ENCODE measurements around the gene PHF5A. TPM values are rescaled to one million over a fixed set of nuclear protein-coding genes. Genes with fewer than 3 reads are reported as not detected.

PHF5A gene, protein sequence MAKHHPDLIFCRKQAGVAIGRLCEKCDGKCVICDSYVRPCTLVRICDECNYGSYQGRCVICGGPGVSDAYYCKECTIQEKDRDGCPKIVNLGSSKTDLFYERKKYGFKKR
- polyA plus RNA-seq (2013, experiment 1 of 2): 55.4 TPM
- 54.3 TPM for polyA plus RNA-seq (2013, experiment 2 of 2)

DNA sequence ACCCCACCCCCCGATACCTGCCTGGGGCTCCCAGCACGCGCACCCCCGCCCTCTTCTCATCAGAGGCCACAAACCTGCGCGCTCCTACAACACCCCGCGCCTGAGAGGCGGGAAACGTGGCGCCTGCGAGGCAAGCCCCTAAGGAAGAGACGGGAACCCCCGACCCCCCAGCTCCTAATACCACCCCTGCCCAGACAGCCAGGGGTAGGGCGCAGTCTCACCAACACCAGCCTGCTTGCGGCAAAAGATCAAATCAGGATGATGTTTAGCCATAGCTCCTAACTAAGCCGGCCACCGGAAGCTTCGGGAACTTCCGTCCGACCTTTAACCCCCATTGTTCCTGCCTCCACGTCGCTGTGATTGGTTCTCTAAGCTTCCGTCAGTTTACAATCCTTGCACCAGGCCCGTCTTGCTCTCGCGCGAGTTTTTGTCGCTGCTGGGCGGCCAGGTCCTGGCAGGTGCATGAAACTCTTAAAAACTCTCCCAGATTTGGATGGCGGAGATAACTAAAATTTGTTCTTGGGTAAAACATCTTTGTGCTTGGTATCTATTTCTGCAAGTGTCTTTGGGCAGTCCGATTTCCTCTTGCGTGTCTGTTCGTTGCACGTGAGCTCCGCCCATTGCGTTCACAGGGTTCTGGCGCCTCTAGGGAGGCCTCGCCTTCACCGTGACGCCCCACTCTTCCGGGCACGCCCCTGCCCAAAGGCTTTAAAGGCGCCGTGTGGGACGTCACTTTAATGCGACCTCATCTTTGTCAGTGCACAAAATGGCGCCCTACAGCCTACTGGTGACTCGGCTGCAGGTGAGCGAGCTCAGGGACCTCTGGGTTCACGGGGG, at the start of gene PHF5A, which contains the start of gene ACO2:
PHF5A (minus strand) TSS at position 312 of the 837 bp plus-strand sequence; CDS start at position 273, 39 bp downstream.
ACO2 (plus strand) TSS at position 737 of the 837 bp plus-strand sequence; CDS start at position 767, 30 bp downstream.
- no peaks in the 10 kb centered on the region for H3K9me3 ChIP-seq (ENCODE audit: control insufficient read depth, low read length)
- peaks cover 42% of the 10 kb centered on the region for H3K36me3 ChIP-seq (ENCODE audit: control insufficient read depth, insufficient read depth, low read length)
- peaks cover 4% of the 10 kb centered on the region for H3K4me1 ChIP-seq (ENCODE audit: control insufficient read depth, insufficient read depth, low read length, poor library complexity, severe bottlenecking)
- 0 to 1% methylated on average over 34 to 38 of the region's 51 CpGs for WGBS, 2 experiments (ENCODE audit: insufficient coverage in 2 of 2)
- peak within 1 kb of the TSS; percentile 83 for H3K4me3 ChIP-seq (ENCODE audit: extremely low read depth, insufficient read depth, low read length, poor library complexity, severe bottlenecking)
- peak within 1 kb of the TSS; percentile 98 for H3K27ac ChIP-seq (ENCODE audit: low read depth, low read length, severe bottlenecking)

DNA sequence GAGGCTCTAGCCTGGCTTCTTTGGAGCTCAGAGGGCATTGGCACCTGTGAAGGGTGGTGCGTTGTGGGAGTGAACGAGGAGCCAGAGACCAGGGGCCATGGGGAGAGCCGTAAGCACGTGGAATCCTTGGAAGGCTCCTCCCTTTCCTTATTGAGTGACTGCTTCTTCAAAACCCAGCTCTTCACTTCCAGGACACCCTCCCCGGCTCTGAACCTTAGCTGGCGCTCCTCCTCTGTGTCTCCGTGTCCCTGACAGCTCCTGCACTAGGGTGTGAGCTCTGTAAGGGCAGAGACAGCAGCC, 49.5 kb upstream of the PHF5A start:
- Histone ChIP-seq H3K36me3 (ENCODE audit: control insufficient read depth, insufficient read depth, low read length) (peaks cover 52% of the 10 kb centered on the region), H3K4me1 (ENCODE audit: control insufficient read depth, insufficient read depth, low read length, poor library complexity, severe bottlenecking) (peaks cover 6% of the 10 kb centered on the region), H3K4me3 (ENCODE audit: extremely low read depth, insufficient read depth, low read length, poor library complexity, severe bottlenecking) (no peak overlapping the region), H3K9me3 (ENCODE audit: control insufficient read depth, low read length) (no peaks in the 10 kb centered on the region), H3K27ac (ENCODE audit: low read depth, low read length, severe bottlenecking) (no peak overlapping the region)
- 78 to 94% methylated on average over 5 to 6 of the region's 7 CpGs for WGBS, 2 experiments (ENCODE audit: insufficient coverage in 2 of 2)

DNA sequence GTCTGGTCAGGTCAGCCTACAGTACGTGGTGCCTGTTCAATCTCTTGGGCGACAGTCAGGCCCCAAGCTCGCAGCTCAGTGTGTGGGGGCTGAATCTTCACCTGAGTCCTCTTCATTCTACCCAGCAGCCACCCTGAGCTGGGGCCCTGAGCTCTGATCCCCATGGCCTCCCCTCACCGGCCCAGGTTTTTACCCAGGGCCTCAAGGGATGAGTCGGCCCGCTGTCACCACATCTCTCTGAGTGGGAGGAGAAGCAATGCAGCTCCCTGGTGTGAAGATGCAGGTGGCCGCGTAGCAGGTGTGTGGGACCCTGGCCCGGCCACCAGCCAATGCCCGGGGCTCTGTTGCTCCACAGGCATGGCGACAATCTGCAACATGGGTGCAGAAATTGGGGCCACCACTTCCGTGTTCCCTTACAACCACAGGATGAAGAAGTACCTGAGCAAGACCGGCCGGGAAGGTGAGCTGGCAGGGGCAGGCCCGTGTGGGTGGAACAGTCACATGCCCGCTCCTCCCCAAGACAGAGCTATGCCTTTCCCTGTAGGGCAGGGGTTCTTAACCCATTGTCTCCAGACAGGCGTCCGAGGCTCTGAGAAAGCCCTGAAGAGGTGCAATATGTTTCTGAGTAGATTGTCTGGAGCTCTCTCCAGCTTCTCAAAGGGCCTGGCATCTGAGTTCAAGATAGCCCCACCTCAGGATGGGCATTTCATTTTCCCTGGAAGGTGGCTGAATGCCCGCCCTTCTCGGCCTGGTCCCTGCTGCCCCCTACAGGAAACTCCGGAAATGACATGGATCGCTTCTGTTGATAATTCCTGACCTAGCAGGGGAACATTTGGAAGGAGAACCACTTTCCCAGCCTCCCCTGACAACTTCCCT, 48.9 kb upstream of the PHF5A start:
- 77 to 82% methylated on average over 17 to 18 of the region's 22 CpGs for WGBS, 2 experiments (ENCODE audit: insufficient coverage in 2 of 2)
- no peaks in the 10 kb centered on the region for H3K9me3 ChIP-seq (ENCODE audit: control insufficient read depth, low read length)
- peaks cover 12% of the 10 kb centered on the region for H3K4me1 ChIP-seq (ENCODE audit: control insufficient read depth, insufficient read depth, low read length, poor library complexity, severe bottlenecking)
- no peak overlapping the region for H3K27ac ChIP-seq (ENCODE audit: low read depth, low read length, severe bottlenecking)
- peaks cover 46% of the 10 kb centered on the region for H3K36me3 ChIP-seq (ENCODE audit: control insufficient read depth, insufficient read depth, low read length)
- no peak overlapping the region for H3K4me3 ChIP-seq (ENCODE audit: extremely low read depth, insufficient read depth, low read length, poor library complexity, severe bottlenecking)

DNA sequence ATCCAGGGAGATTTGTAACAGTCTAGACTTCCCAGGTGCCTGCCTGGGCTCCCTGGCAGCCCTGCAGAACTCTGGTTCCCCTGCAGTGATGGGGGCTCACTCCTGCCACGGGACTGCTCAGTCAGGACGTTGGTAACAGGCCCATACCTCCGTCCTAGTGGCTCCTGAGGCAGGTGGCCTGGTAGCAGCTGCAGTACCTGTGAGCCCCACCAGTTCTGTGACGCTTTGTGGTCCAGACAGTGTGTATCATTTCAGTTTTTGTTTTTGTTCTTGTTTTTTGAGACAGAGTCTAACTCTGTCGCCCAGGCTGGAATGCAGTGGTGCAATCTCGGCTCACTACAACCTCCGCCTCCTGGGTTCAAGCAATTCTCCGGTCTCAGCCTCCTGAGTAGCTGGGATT, 48.0 kb upstream of the PHF5A start:
- WGBS, 2 experiments (ENCODE audit: insufficient coverage in 2 of 2): 91 to 95% methylated on average over 8 of the region's 8 CpGs

DNA sequence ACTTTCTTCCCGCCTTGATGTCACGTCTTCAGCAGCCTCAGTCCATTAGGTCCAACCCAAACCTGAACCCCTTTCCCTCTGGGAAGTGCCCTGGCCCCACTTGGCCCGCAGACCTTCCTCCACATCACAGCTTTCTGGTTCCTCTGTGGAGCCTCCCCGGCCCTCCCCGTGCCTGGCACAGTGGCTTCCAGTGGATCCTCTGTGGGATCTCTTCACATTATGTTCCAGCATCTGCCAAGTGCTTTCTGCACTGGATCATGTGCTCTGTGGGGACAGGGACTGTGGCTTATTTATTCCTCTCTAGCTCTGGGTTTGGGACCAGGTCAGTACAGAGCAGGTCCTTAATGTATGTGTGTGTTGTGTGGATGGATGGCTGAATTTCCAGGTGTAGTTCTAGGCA, 44.9 kb upstream of the PHF5A start:
- Histone ChIP-seq H3K36me3 (ENCODE audit: control insufficient read depth, insufficient read depth, low read length) (peaks cover 47% of the 10 kb centered on the region), H3K27ac (ENCODE audit: low read depth, low read length, severe bottlenecking) (peak overlapping the region; percentile 53), H3K9me3 (ENCODE audit: control insufficient read depth, low read length) (no peaks in the 10 kb centered on the region), H3K4me3 (ENCODE audit: extremely low read depth, insufficient read depth, low read length, poor library complexity, severe bottlenecking) (no peak overlapping the region), H3K4me1 (ENCODE audit: control insufficient read depth, insufficient read depth, low read length, poor library complexity, severe bottlenecking) (peaks cover 14% of the 10 kb centered on the region)
- WGBS, 2 experiments (ENCODE audit: insufficient coverage in 2 of 2): 97 to 98% methylated on average over 5 of the region's 5 CpGs

More for the DNA sequence above, 48.0 kb upstream of the PHF5A start:
- Histone ChIP-seq H3K4me1 (ENCODE audit: control insufficient read depth, insufficient read depth, low read length, poor library complexity, severe bottlenecking) (peaks cover 14% of the 10 kb centered on the region), H3K36me3 (ENCODE audit: control insufficient read depth, insufficient read depth, low read length) (peaks cover 47% of the 10 kb centered on the region), H3K27ac (ENCODE audit: low read depth, low read length, severe bottlenecking) (no peak overlapping the region), H3K4me3 (ENCODE audit: extremely low read depth, insufficient read depth, low read length, poor library complexity, severe bottlenecking) (no peak overlapping the region), H3K9me3 (ENCODE audit: control insufficient read depth, low read length) (no peaks in the 10 kb centered on the region)

DNA sequence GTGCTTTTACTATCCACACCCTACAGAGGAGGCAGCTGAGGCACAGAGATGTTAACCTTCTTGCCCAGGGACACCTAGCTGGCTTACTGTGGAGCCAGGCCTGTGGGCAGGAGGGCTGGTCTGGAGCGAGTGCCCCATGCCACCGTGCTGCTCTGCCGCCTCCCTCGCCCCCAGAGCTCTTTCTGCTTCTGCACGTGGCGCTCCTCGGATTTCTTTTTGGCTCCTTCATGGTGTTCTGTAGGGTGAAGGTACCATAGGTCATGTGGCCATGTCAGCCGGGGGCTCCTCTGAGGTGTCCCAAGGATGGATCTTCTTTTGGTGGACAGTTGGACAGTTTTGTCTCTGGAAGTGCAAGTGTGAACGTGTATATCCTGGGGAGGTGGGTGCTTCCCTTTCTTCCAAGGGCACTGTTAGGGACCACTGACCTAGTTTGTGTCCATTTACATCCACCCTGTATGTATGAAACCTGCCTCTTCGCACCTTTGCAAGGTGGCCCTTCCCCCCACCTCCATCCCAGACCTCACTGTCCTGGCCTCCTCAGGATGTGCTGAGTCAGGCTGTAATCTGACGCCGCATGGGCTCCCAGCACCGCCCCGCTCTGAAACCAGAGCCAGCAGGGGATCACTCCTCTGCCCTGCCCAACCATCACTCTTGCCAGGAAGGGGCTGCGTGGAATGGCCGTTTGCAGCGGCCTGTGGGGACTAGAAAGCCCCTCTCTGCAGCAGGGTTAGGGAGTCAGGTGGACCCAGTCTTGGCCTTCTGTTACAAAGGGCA, 44.1 kb upstream of the PHF5A start:
- Histone ChIP-seq H3K36me3 (ENCODE audit: control insufficient read depth, insufficient read depth, low read length) (peaks cover 42% of the 10 kb centered on the region), H3K9me3 (ENCODE audit: control insufficient read depth, low read length) (no peaks in the 10 kb centered on the region), H3K27ac (ENCODE audit: low read depth, low read length, severe bottlenecking) (peak overlapping the region; percentile 57), H3K4me1 (ENCODE audit: control insufficient read depth, insufficient read depth, low read length, poor library complexity, severe bottlenecking) (peaks cover 14% of the 10 kb centered on the region), H3K4me3 (ENCODE audit: extremely low read depth, insufficient read depth, low read length, poor library complexity, severe bottlenecking) (no peak overlapping the region)
- 52 to 54% methylated on average over 9 to 16 of the region's 17 CpGs for WGBS, 2 experiments (ENCODE audit: insufficient coverage in 2 of 2)

DNA sequence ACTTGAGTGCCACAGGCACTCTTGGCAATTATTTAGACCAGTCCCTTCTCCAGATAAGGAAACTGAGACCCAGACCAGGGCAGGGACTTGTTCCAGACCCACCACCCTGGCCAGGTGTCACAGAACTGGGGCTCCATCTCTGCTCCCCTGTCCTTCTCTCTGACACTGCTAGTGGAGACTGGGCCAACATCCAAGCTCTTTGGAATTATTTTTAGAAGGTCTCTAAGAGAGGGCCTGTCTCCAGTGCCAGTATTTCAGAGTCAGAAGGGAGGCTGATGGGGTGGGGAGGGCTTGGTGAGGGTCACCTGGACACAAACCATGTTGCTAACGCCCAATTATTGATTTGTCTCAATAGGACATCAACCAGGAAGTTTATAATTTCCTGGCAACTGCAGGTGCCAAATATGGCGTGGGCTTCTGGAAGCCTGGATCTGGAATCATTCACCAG, 43.1 kb upstream of the PHF5A start:
- Histone ChIP-seq H3K4me3 (ENCODE audit: extremely low read depth, insufficient read depth, low read length, poor library complexity, severe bottlenecking) (no peak overlapping the region), H3K36me3 (ENCODE audit: control insufficient read depth, insufficient read depth, low read length) (peaks cover 45% of the 10 kb centered on the region), H3K27ac (ENCODE audit: low read depth, low read length, severe bottlenecking) (no peak overlapping the region)

DNA sequence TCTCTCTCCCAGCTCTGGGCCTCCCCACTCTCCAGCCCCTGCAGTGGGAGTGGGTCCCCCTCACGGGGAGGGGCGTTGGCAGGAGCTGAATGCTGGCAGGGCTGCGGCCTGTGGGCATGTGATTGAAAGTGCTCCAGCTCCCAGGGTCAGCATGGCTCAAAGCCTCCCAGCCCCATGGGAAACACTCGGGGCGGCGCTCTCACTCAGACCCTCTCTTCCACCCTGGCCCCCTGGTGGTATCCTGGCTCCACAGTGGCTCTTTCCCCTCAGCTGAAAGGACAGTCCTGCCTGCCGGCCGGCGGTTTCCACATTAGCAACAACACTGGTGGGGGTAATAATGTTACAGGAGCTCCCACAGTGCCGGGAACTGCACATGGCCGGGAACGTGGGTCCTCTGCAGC, 40.3 kb upstream of the PHF5A start:
- 86 to 91% methylated on average over 4 to 7 of the region's 12 CpGs for WGBS, 2 experiments (ENCODE audit: insufficient coverage in 2 of 2)
- Histone ChIP-seq H3K36me3 (ENCODE audit: control insufficient read depth, insufficient read depth, low read length) (peaks cover 35% of the 10 kb centered on the region), H3K4me3 (ENCODE audit: extremely low read depth, insufficient read depth, low read length, poor library complexity, severe bottlenecking) (no peak overlapping the region)

More for the DNA sequence above, 43.1 kb upstream of the PHF5A start:
- 100% methylated on average over 1 to 2 of the region's 2 CpGs for WGBS, 2 experiments (ENCODE audit: insufficient coverage in 2 of 2)
- Histone ChIP-seq H3K4me1 (ENCODE audit: control insufficient read depth, insufficient read depth, low read length, poor library complexity, severe bottlenecking) (peaks cover 14% of the 10 kb centered on the region), H3K9me3 (ENCODE audit: control insufficient read depth, low read length) (no peaks in the 10 kb centered on the region)

DNA sequence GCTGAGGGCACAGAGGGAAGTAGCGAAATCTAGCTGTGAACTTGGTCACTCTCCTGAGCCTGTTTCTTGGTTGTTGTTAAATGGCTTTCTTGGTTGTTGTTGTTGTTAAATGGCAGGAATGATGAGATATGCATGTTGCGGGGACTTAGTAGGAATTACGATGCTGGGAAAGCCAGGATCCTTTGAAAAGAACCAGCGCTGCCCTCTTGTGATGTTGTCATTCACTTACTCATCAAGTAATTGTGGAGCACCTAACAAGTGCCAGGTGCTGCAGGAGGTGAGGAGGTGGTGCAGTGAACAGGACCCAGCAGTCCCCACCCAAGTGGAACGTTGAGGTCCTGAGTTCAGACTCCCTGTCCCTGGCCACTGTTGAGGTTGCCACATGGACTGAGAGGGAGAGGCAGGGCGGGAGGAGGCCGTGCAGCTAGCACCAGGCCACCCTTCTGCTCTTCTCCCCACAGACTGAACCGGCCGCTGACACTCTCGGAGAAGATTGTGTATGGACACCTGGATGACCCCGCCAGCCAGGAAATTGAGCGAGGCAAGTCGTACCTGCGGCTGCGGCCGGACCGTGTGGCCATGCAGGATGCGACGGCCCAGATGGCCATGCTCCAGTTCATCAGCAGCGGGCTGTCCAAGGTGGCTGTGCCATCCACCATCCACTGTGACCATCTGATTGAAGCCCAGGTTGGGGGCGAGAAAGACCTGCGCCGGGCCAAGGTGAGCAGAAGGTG, 39.0 kb upstream of the PHF5A start:
- no peak overlapping the region for H3K27ac ChIP-seq (ENCODE audit: low read depth, low read length, severe bottlenecking)
- H3K4me1 ChIP-seq (ENCODE audit: control insufficient read depth, insufficient read depth, low read length, poor library complexity, severe bottlenecking): peaks cover 7% of the 10 kb centered on the region
- H3K9me3 ChIP-seq (ENCODE audit: control insufficient read depth, low read length): no peaks in the 10 kb centered on the region
- peaks cover 34% of the 10 kb centered on the region for H3K36me3 ChIP-seq (ENCODE audit: control insufficient read depth, insufficient read depth, low read length)
- 94 to 97% methylated on average over 16 to 21 of the region's 23 CpGs for WGBS, 2 experiments (ENCODE audit: insufficient coverage in 2 of 2)
- H3K4me3 ChIP-seq (ENCODE audit: extremely low read depth, insufficient read depth, low read length, poor library complexity, severe bottlenecking): no peak overlapping the region

More for the DNA sequence above, 40.3 kb upstream of the PHF5A start:
- Histone ChIP-seq H3K27ac (ENCODE audit: low read depth, low read length, severe bottlenecking) (no peak overlapping the region), H3K9me3 (ENCODE audit: control insufficient read depth, low read length) (no peaks in the 10 kb centered on the region), H3K4me1 (ENCODE audit: control insufficient read depth, insufficient read depth, low read length, poor library complexity, severe bottlenecking) (peaks cover 18% of the 10 kb centered on the region)

Measured in mesodermal cell (in vitro differentiated cells).